ENCODE results near the gene IGFBP7. TPM values are rescaled to one million over a fixed set of nuclear protein-coding genes. Genes with fewer than 3 reads are reported as not detected.

Gene IGFBP7
- total and polyA plus RNA-seq, 2 of the 8 experiments (the other 6 are each of a cell fraction or from before 2014, with no cell fraction given): 0.17 to 0.48 TPM

- Histone ChIP-seq H3K4me2 (ENCODE audit: insufficient read depth in 1 of 2, low read depth in 2 of 2, low read length in 2 of 2) (no peak overlapping the region), H4K5ac (ENCODE audit: insufficient read length, low read depth, low read length) (no peak overlapping the region), H3K9ac (replicated peaks in 1 of 4; ENCODE audit: extremely low read depth in 1 of 4, low read depth in 3 of 4, low read length in 3 of 4) (no peak overlapping the region), H2AK5ac (ENCODE audit: low read depth, low read length) (no peak overlapping the region), H3K9me3 (ENCODE audit: insufficient read depth in 2 of 2, low read depth in 1 of 2, low read length in 1 of 2) (no peaks in the 10 kb centered on the region), H3K23me2 (ENCODE audit: low read depth, low read length) (no peaks in the 10 kb centered on the region; the same call in 1 of the 2 replicates), H3K27me3 (replicated peaks in 1 of 4; ENCODE audit: control insufficient read depth in 3 of 4, extremely low read depth in 1 of 4, insufficient read depth in 3 of 4, low read length in 3 of 4) (0 out of 7 replicates have a peak, but pooled peaks cover 0 to under 1% (median 0%) of the 10 kb centered on the region in 4 experiments), H3K79me1 (ENCODE audit: low read depth, low read length) (no peaks in the 10 kb centered on the region), H2BK120ac (replicated peaks; ENCODE audit: low read depth, low read length) (no peak overlapping the region), H2BK15ac (ENCODE audit: low read length) (no peak overlapping the region), H3K23ac (ENCODE audit: insufficient read length) (no peak overlapping the region), H3K79me2 (ENCODE audit: control insufficient read depth in 1 of 2, insufficient read depth in 2 of 2, low read length in 2 of 2) (no peaks in the 10 kb centered on the region), H4K8ac (ENCODE audit: extremely low read depth, insufficient read depth, low read length) (no peak overlapping the region), H3K4ac (replicated peaks; ENCODE audit: insufficient read length, low read depth, low read length) (no peak overlapping the region), H2AFZ (ENCODE audit: low read length) (no peak overlapping the region), H3K36me3 (ENCODE audit: control insufficient read depth in 2 of 4, insufficient read depth in 4 of 4, low read length in 3 of 4) (no peaks in the 10 kb centered on the region), H3K27ac (ENCODE audit: low read depth, low read length) (no peak overlapping the region), H3K4me3 (ENCODE audit: extremely low read depth in 1 of 4, insufficient read depth in 2 of 4, low read depth in 3 of 4, low read length in 4 of 4) (no peak overlapping the region), H3K14ac (ENCODE audit: insufficient read length) (no peak overlapping the region), H2BK12ac (ENCODE audit: low read depth, low read length) (no peak overlapping the region), H4K20me1 (replicated peaks in 1 of 2; ENCODE audit: control insufficient read depth in 1 of 2, insufficient read depth in 2 of 2, low read length in 2 of 2) (no peaks in the 10 kb centered on the region), H4K91ac (replicated peaks; ENCODE audit: insufficient read length, low read length) (no peak overlapping the region), H3K56ac (replicated peaks; ENCODE audit: insufficient read length, low read depth, low read length) (no peak overlapping the region), H3K4me1 (replicated peaks in 1 of 4; ENCODE audit: control insufficient read depth in 3 of 4, insufficient read depth in 4 of 4, low read length in 3 of 4) (no peaks in the 10 kb centered on the region; a peak in 1 of 7 replicates), H2BK5ac (ENCODE audit: low read depth, low read length) (no peak overlapping the region), H2BK20ac (ENCODE audit: low read length) (no peak overlapping the region), H3K18ac (ENCODE audit: extremely low read depth, low read length) (no peak overlapping the region)
- DNase-seq (ENCODE audit: low read depth in 1 of 2, low spot score in 2 of 2): no peak
- CTCF ChIA-PET (ENCODE audit: partially characterized antibody): interaction anchor here (0.6 to 1.7 kb wide), 2 partner anchors 63 to 96 kb away, joined by 3 to 4 read pairs; no protein-coding TSS in a partner anchor
- WGBS, 2 experiments (ENCODE audit: extremely low coverage in 1 of 2, insufficient coverage in 1 of 2, insufficient read length in 1 of 2, insufficient replicate concordance in 2 of 2, low coverage in 1 of 2, low lambda C conversion rate in 2 of 2, missing lambda C conversion rate in 1 of 2): 82% methylated on average over 4 of the region's 4 CpGs; no CpG with 5 or more reads in 1 of the 2 experiments
- no peak for FAIRE-seq
- POLR2A ChIA-PET (ENCODE audit: partially characterized antibody): no interaction called here
- no peak for TF ChIP-seq CEBPB (IDR thresholded peaks at IDR 0.05; ENCODE audit: low read depth, low read length)
- no peak for TF ChIP-seq SRF (IDR thresholded peaks at IDR 0.05; ENCODE audit: low read depth, low read length)
- no peak for TF ChIP-seq ASH2L (IDR thresholded peaks at IDR 0.05; ENCODE audit: low read length)
- no peak for TF ChIP-seq POLR2A (IDR thresholded peaks at IDR 0.05; ENCODE audit: control extremely low read depth in 1 of 2, low read depth in 2 of 2, low read length in 2 of 2)
- no peak for TF ChIP-seq CHD2 (IDR thresholded peaks at IDR 0.05; ENCODE audit: low read length)
- TF ChIP-seq, protein P1, sequence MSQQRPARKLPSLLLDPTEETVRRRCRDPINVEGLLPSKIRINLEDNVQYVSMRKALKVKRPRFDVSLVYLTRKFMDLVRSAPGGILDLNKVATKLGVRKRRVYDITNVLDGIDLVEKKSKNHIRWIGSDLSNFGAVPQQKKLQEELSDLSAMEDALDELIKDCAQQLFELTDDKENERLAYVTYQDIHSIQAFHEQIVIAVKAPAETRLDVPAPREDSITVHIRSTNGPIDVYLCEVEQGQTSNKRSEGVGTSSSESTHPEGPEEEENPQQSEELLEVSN (IDR thresholded peaks at IDR 0.05): no peak
- TF ChIP-seq JUN (IDR thresholded peaks at IDR 0.05; ENCODE audit: low read depth, low read length): no peak
- no peak for TF ChIP-seq EP300 (IDR thresholded peaks at IDR 0.05; ENCODE audit: borderline replicate concordance in 1 of 2, low read depth in 2 of 2, low read length in 2 of 2)
- TF ChIP-seq YY1 (IDR thresholded peaks at IDR 0.05; ENCODE audit: low read depth, low read length): no peak
- no peak for TF ChIP-seq SUZ12 (IDR thresholded peaks at IDR 0.05; ENCODE audit: low read length)
- TF ChIP-seq, protein P2, sequence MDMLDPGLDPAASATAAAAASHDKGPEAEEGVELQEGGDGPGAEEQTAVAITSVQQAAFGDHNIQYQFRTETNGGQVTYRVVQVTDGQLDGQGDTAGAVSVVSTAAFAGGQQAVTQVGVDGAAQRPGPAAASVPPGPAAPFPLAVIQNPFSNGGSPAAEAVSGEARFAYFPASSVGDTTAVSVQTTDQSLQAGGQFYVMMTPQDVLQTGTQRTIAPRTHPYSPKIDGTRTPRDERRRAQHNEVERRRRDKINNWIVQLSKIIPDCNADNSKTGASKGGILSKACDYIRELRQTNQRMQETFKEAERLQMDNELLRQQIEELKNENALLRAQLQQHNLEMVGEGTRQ (IDR thresholded peaks at IDR 0.05; ENCODE audit: low read length): no peak
- TF ChIP-seq TCF12 (IDR thresholded peaks at IDR 0.05; ENCODE audit: low read depth, low read length): no peak
Observed at GRCh38 chr4:57100979-57101651, 9.1 kb downstream of the IGFBP7 start.
